Activated CD8-positive, alpha-beta memory T cell treated with anti-CD3 and anti-CD28 coated beads, Interleukin-2, amount 10 ng/mL, durations not matched to agents 7 days and 5 days (primary cell): Measurements from ENCODE around the gene HABP4. TPM values are rescaled to one million over a fixed set of nuclear protein-coding genes. Genes with fewer than 3 reads are reported as not detected.

Experiments used
- total RNA-seq, 2 experiments: library from RNA; stranded (reverse); gene quantifications; one replicate each; pipeline ENCODE4 v1.2.3, GENCODE V29; 2021

HABP4 gene
- total RNA-seq, 2 experiments from 2014 or later: 7.7 to 11.6 TPM

Other genes starting within 250 kb of the HABP4 start
- under 1 TPM in 1 of 2 experiments, not detected in 1; 0.21 TPM for gene HSD17B3, start 148.0 kb upstream of the HABP4 start, total RNA-seq
- gene SLC35D2, start 66.5 kb upstream of the HABP4 start, total RNA-seq: 1 to 10 TPM; 5.3 to 6.7 TPM
- 10 to 100 TPM; 31.2 to 36.3 TPM for gene ZNF367, start 31.8 kb upstream of the HABP4 start, total RNA-seq
- gene CDC14B, start 169.7 kb downstream of the HABP4 start, total RNA-seq: 1 to 10 TPM; 1.1 to 4.8 TPM
- 10 to 100 TPM in 1 of 2 experiments, 1 to 10 TPM in 1; 7.0 to 10.0 TPM for gene PRXL2C, start 205.1 kb downstream of the HABP4 start, total RNA-seq